ENCODE results near the gene OSER1. TPM values are rescaled to one million over a fixed set of nuclear protein-coding genes. Genes with fewer than 3 reads are reported as not detected.

OSER1 gene
- polyA plus RNA-seq, 1 donor (not counting 4 experiments of a cell fraction or from before 2014, with no cell fraction given): 41.5 TPM

DNA sequence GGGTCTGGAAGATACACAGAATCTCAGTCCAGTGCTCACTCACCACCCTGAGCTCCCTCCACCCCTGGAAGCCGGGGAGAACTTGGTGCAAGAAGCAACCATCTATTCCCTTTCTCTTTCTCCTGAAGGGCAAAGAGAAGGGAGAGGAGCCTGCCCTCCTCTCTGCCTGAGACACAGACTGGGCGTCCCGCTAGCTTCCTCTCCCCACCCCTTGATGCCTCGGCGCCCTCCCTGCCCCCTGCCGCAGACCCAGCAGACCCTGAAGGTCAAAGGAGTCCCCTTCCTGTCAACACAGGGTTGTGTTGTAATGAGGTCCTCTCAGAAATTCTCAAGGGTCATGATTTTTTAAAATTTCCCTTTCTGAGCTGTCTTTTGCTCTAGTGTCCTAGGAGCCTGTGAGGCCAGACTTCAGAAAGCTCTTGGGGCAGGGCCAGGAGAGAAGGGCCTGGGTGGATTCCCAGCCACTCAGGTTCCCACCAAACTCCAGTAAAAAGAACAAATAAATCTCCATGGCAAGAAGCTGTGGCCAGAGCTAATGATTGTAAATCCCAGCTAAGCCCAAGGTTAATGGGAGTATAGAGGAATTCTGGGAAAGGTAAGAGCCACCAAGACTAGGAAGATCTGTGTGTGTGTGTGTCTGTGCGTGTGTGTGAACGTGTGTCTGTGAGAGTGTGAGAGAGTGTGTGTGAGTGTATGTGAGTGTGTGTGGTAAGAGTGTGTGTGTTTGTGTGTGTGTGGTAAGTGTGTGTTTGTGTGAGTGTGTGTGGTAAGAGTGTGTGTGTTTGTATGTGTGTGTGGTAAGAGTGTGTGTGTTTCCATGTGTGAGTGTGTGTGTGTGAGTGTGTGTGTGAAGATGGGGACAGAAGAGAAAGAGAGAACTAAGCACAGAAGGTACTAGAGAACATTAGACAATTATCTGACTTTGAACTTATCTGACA is 22.5 kb downstream of the OSER1 start:
- no peak for TF ChIP-seq EZH2 (IDR thresholded peaks at IDR 0.05; ENCODE audit: low read length)
- TF ChIP-seq, protein P1, sequence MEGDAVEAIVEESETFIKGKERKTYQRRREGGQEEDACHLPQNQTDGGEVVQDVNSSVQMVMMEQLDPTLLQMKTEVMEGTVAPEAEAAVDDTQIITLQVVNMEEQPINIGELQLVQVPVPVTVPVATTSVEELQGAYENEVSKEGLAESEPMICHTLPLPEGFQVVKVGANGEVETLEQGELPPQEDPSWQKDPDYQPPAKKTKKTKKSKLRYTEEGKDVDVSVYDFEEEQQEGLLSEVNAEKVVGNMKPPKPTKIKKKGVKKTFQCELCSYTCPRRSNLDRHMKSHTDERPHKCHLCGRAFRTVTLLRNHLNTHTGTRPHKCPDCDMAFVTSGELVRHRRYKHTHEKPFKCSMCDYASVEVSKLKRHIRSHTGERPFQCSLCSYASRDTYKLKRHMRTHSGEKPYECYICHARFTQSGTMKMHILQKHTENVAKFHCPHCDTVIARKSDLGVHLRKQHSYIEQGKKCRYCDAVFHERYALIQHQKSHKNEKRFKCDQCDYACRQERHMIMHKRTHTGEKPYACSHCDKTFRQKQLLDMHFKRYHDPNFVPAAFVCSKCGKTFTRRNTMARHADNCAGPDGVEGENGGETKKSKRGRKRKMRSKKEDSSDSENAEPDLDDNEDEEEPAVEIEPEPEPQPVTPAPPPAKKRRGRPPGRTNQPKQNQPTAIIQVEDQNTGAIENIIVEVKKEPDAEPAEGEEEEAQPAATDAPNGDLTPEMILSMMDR (optimal IDR thresholded peaks at IDR 0.05 in 1 of 3, IDR thresholded peaks at IDR 0.05 in 1 of 3, conservative IDR thresholded peaks at IDR 0.05 in 1 of 3; ENCODE audit: extremely low read depth in 1 of 3, insufficient read depth in 2 of 3, low read length in 3 of 3): no peak
- Histone ChIP-seq H3K4me1 (ENCODE audit: control insufficient read depth, extremely low read depth, insufficient read depth, low read length) (peaks cover 44% of the 10 kb centered on the region), H3K36me3 (ENCODE audit: control insufficient read depth in 2 of 2, extremely low read depth in 1 of 2, insufficient read depth in 2 of 2, low read length in 2 of 2) (no peaks in the 10 kb centered on the region), H3K79me2 (ENCODE audit: control insufficient read depth, insufficient read depth, low read length) (peaks cover 18% of the 10 kb centered on the region), H3K9ac (ENCODE audit: control insufficient read depth, extremely low read depth, insufficient read depth, low read length) (peak overlapping the region; percentile 86), H3K9me3 (ENCODE audit: control insufficient read depth, low read depth, low read length) (no peaks in the 10 kb centered on the region), H3K27me3 (ENCODE audit: control insufficient read depth, extremely low read depth, insufficient read depth, low read length) (no peaks in the 10 kb centered on the region), H2AFZ (ENCODE audit: control insufficient read depth, low read length) (peak overlapping the region; percentile 85), H3K27ac (ENCODE audit: control insufficient read depth, insufficient read depth, low read length) (peak overlapping the region; percentile 86), H4K20me1 (ENCODE audit: control insufficient read depth, extremely low read depth, insufficient read depth, low read length) (no peaks in the 10 kb centered on the region), H3K4me2 (ENCODE audit: control insufficient read depth, extremely low read depth, insufficient read depth, low read depth, low read length) (peak overlapping the region; percentile 95), H3K4me3 (ENCODE audit: control insufficient read depth in 2 of 3, extremely low read depth in 1 of 3, insufficient read depth in 2 of 3, low read depth in 1 of 3, low read length in 3 of 3) (peak overlapping the region; percentile 47 to 63 (median 60)), H3K9me1 (ENCODE audit: control insufficient read depth, extremely low read depth, insufficient read depth, low read length) (no peaks in the 10 kb centered on the region)
- dilution Hi-C loops (cut with MboI; ENCODE audit: extremely low pct_ligation_motif_present, low sequenced_read_pairs): no loop called here
- DNase-seq (ENCODE audit: low read depth, low spot score) (no peak), FAIRE-seq (no peak)

DNA sequence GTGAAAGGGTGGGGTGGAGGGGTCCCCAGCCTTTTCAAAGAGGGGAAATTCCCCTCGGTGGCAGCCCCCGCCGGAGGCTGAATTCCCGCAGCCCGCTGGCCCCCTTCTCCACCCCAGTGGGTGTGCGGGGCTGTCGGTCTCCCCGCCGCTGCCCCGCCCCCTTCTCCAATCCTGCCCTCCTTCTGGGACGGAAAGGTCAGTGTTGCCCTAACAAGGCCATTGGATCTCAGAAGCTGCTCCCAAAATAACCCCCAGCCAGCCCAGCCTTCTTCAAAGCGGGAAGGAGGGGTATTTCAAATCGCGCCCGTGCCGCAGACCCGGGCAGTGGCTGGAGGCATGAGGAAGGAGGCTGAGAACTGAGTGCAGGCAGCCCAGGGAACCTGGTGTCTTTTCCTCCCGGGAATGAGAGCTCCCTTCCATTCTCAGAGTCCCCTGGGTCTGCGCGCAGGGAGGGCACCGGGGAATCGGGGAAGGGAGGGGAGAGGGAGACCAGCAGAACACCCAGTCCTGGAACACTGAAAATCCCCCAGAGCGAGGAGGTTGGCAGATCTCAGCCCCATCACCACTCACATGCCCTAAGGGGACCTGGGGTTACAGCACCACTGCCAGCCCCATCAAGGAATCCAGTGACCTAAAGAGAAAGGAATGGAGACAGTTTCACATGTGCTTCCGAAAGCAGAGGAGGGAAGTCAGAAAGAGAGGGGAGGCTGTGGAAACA is 23.4 kb downstream of the OSER1 start, which contains the start of gene JPH2:
Gene JPH2, minus strand, starts transcription at position 135 of the 718 bp plus-strand sequence. CDS start 483 bp downstream, outside the sequence.
- H3K4me3 ChIP-seq (ENCODE audit: control insufficient read depth in 2 of 3, extremely low read depth in 1 of 3, insufficient read depth in 2 of 3, low read depth in 1 of 3, low read length in 3 of 3): peak within 1 kb of the TSS; percentile 47 to 63 (median 60)
- no peaks in the 10 kb centered on the region for H3K9me3 ChIP-seq (ENCODE audit: control insufficient read depth, low read depth, low read length)
- no peaks in the 10 kb centered on the region for H3K36me3 ChIP-seq (ENCODE audit: control insufficient read depth in 2 of 2, extremely low read depth in 1 of 2, insufficient read depth in 2 of 2, low read length in 2 of 2)
- TF ChIP-seq, protein P1 (optimal IDR thresholded peaks at IDR 0.05 in 1 of 3, IDR thresholded peaks at IDR 0.05 in 1 of 3, conservative IDR thresholded peaks at IDR 0.05 in 1 of 3; ENCODE audit: extremely low read depth in 1 of 3, insufficient read depth in 2 of 3, low read length in 3 of 3): no peak
- no peak for TF ChIP-seq EZH2 (IDR thresholded peaks at IDR 0.05; ENCODE audit: low read length)
- peak within 1 kb of the TSS; percentile 60 for H2AFZ ChIP-seq (ENCODE audit: control insufficient read depth, low read length)
- H4K20me1 ChIP-seq (ENCODE audit: control insufficient read depth, extremely low read depth, insufficient read depth, low read length): no peaks in the 10 kb centered on the region
- no peaks in the 10 kb centered on the region for H3K27me3 ChIP-seq (ENCODE audit: control insufficient read depth, extremely low read depth, insufficient read depth, low read length)
- peaks cover 18% of the 10 kb centered on the region for H3K79me2 ChIP-seq (ENCODE audit: control insufficient read depth, insufficient read depth, low read length)
- peaks cover 52% of the 10 kb centered on the region for H3K4me1 ChIP-seq (ENCODE audit: control insufficient read depth, extremely low read depth, insufficient read depth, low read length)
- dilution Hi-C loops (cut with MboI; ENCODE audit: extremely low pct_ligation_motif_present, low sequenced_read_pairs): no loop called here
- peak within 1 kb of the TSS; percentile 86 for H3K27ac ChIP-seq (ENCODE audit: control insufficient read depth, insufficient read depth, low read length)
- H3K9ac ChIP-seq (ENCODE audit: control insufficient read depth, extremely low read depth, insufficient read depth, low read length): peak within 1 kb of the TSS; percentile 86
- no peaks in the 10 kb centered on the region for H3K9me1 ChIP-seq (ENCODE audit: control insufficient read depth, extremely low read depth, insufficient read depth, low read length)
- DNase-seq (ENCODE audit: low read depth, low spot score) (peak; percentile 89), FAIRE-seq (peak; percentile 85)
- peak within 1 kb of the TSS; percentile 95 for H3K4me2 ChIP-seq (ENCODE audit: control insufficient read depth, extremely low read depth, insufficient read depth, low read depth, low read length)
